Measurements from ENCODE around the gene TMEM234. TPM values are rescaled to one million over a fixed set of nuclear protein-coding genes. Genes with fewer than 3 reads are reported as not detected.
A peak's percentile ranks its signal among the peaks of the same experiment; 100 is the strongest.

The TMEM234 gene
- total RNA-seq (2021; fragmentation: NEBNext Ultra II Directional; extraction: Animal tissue kit (Norgen Biotek cat#: 25700)): 8.9 TPM in 2 replicates
- polyA plus RNA-seq (2011; rRNA removed): 8.6 and 8.7 TPM in 2 replicates
- polyA plus RNA-seq (2011; cell fraction: cytosol; rRNA removed): 8.4 TPM
- 35.6 TPM for polyA plus RNA-seq (2011; cell fraction: nucleus; rRNA removed)
- polyA plus RNA-seq (2012, experiment 1 of 2): 9.2 to 11.2 TPM (median 10.1 TPM) in 4 replicates
- polyA plus RNA-seq (2012, experiment 2 of 2): 11.5 TPM
- 7.5 TPM for polyA plus RNA-seq (2013, experiment 1 of 2)
- 7.6 TPM for polyA plus RNA-seq (2013, experiment 2 of 2)
- 22.9 and 24.8 TPM in 2 replicates for polyA minus RNA-seq (2011; rRNA and poly(A)+ RNA removed)
- polyA minus RNA-seq (2011; cell fraction: cytosol; rRNA and poly(A)+ RNA removed): 7.0 TPM
- polyA minus RNA-seq (2011; cell fraction: nucleus; rRNA and poly(A)+ RNA removed): 28.7 TPM
- long read RNA-seq, experiment 1, partial matches to known transcripts: 0 of 4 reads
- long read RNA-seq, experiment 1, other reads (novel, unspliced or antisense): 3 of 4 reads
- long read RNA-seq, experiment 2, partial matches to known transcripts: 5 of 8 reads
- long read RNA-seq, experiment 2, other reads (novel, unspliced or antisense): 2 of 8 reads

DNA sequence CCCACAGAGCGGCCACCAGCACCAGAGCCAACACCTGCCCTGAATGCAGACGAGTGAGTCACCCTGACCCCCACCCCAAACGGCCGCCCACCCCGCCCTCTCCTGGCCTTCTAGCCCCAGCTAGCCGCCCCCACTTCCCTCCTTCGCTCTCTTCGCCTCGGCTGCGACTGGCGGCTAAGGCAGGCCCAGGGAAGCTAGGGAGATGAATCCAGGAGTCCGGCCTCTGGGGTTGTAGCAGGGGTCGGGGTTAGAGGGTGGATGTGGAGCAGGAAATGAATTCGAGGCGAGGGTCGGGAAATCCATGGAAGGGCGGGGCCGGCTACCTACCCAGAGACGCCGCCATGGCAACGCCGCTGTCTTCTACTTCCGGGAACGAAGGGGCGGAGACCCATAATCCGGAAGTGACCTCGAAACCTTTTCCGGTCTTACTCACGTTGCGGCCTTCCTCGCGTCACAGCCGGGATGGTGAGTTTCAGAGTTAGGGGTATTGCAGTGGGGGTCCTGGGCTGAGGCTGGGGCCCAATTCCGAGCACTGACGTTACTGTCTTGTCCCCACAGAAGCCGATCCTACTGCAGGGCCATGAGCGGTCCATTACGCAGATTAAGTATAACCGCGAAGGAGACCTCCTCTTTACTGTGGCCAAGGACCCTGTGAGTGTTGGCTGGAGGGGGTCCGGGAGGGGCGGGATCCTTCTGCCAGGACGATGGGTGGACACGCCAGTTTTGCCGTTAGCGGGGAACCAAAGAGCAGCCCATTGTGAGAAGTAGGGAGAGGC, at the start of gene TMEM234, which contains the start of gene EIF3I:
Gene TMEM234, minus strand, starts transcription at position 374 of the 776 bp plus-strand sequence. Its CDS starts 31 bp downstream, at position 343.
Gene EIF3I, plus strand, starts transcription at position 428 of the 776 bp plus-strand sequence. Its CDS starts 35 bp downstream, at position 463.
- Histone ChIP-seq H3K56ac (replicated peaks; ENCODE audit: insufficient read length, low read depth, low read length) (peak within 1 kb of the TSS; percentile 79), H4K20me1 (replicated peaks in 1 of 2; ENCODE audit: control insufficient read depth in 1 of 2, insufficient read depth in 2 of 2, low read length in 2 of 2) (peaks cover 0 to 6% of the 10 kb centered on the region in 2 experiments), H2AK5ac (ENCODE audit: low read depth, low read length) (no peak within 1 kb of the TSS), H3K36me3 (ENCODE audit: control insufficient read depth in 2 of 4, insufficient read depth in 4 of 4, low read length in 3 of 4) (peaks cover 4 to 25% (median 14%) of the 10 kb centered on the region in 4 experiments; a peak in 7 of 8 replicates), H2BK12ac (ENCODE audit: low read depth, low read length) (no peak within 1 kb of the TSS), H4K91ac (replicated peaks; ENCODE audit: insufficient read length, low read length) (peak within 1 kb of the TSS; percentile 58), H3K27me3 (replicated peaks in 1 of 4; ENCODE audit: control insufficient read depth in 3 of 4, extremely low read depth in 1 of 4, insufficient read depth in 3 of 4, low read length in 3 of 4) (no peaks in the 10 kb centered on the region), H3K18ac (ENCODE audit: extremely low read depth, low read length) (peak within 1 kb of the TSS; percentile 88), H4K5ac (ENCODE audit: insufficient read length, low read depth, low read length) (peak within 1 kb of the TSS; percentile 81), H3K79me2 (ENCODE audit: control insufficient read depth in 1 of 2, insufficient read depth in 2 of 2, low read length in 2 of 2) (peaks cover 0 to 24% of the 10 kb centered on the region in 2 experiments; a peak in 3 of 4 replicates), H3K9ac (replicated peaks in 1 of 4; ENCODE audit: extremely low read depth in 1 of 4, low read depth in 3 of 4, low read length in 3 of 4) (peak within 1 kb of the TSS; percentile 63 to 83 (median 75)), H2AFZ (ENCODE audit: low read length) (peak within 1 kb of the TSS; percentile 8; the same call in 1 of the 2 replicates), H3K4me2 (ENCODE audit: insufficient read depth in 1 of 2, low read depth in 2 of 2, low read length in 2 of 2) (peak within 1 kb of the TSS; percentile 65 to 84), H3K9me3 (ENCODE audit: insufficient read depth in 2 of 2, low read depth in 1 of 2, low read length in 1 of 2) (no peaks in the 10 kb centered on the region), H3K4me3 (ENCODE audit: extremely low read depth in 1 of 4, insufficient read depth in 2 of 4, low read depth in 3 of 4, low read length in 4 of 4) (peak within 1 kb of the TSS; percentile 66 to 97 (median 88)), H3K14ac (ENCODE audit: insufficient read length) (no peak within 1 kb of the TSS), H4K8ac (ENCODE audit: extremely low read depth, insufficient read depth, low read length) (peak within 1 kb of the TSS; percentile 91; the same call in 1 of the 2 replicates), H2BK20ac (ENCODE audit: low read length) (no peak within 1 kb of the TSS), H3K79me1 (ENCODE audit: low read depth, low read length) (peaks cover 2% of the 10 kb centered on the region; the same call in 1 of the 2 replicates), H2BK5ac (ENCODE audit: low read depth, low read length) (peak within 1 kb of the TSS; percentile 68; the same call in 1 of the 2 replicates), H2BK120ac (replicated peaks; ENCODE audit: low read depth, low read length) (no peak within 1 kb of the TSS), H3K23me2 (ENCODE audit: low read depth, low read length) (peaks cover 8% of the 10 kb centered on the region; the same call in 1 of the 2 replicates), H2BK15ac (ENCODE audit: low read length) (no peak within 1 kb of the TSS), H3K4ac (replicated peaks; ENCODE audit: insufficient read length, low read depth, low read length) (peak within 1 kb of the TSS; percentile 16), H3K27ac (ENCODE audit: low read depth, low read length) (peak within 1 kb of the TSS; percentile 83), H3K4me1 (replicated peaks in 1 of 4; ENCODE audit: control insufficient read depth in 3 of 4, insufficient read depth in 4 of 4, low read length in 3 of 4) (peaks cover 0 to 7% (median 2%) of the 10 kb centered on the region in 4 experiments; a peak in 3 of 7 replicates), H3K23ac (ENCODE audit: insufficient read length) (no peak within 1 kb of the TSS)
- WGBS, 2 experiments (ENCODE audit: extremely low coverage in 1 of 2, insufficient coverage in 1 of 2, insufficient read length in 1 of 2, insufficient replicate concordance in 2 of 2, low coverage in 1 of 2, low lambda C conversion rate in 2 of 2, missing lambda C conversion rate in 1 of 2): 1% methylated on average over 22 of the region's 46 CpGs; no CpG with 5 or more reads in 1 of the 2 experiments
- POLR2A ChIA-PET (ENCODE audit: partially characterized antibody): interaction anchor here (0.6 to 8.0 kb wide), 12 partner anchors 10 to 115 kb away, joined by 3 to 52 read pairs (median 5); partner anchors contain the start of genes DCDC2B and IQCC
- CTCF ChIA-PET (ENCODE audit: partially characterized antibody): interaction anchor here (1.6 to 1.9 kb wide), 2 partner anchors 18 to 38 kb away, joined by 3 to 18 read pairs; no protein-coding TSS in a partner anchor
- FAIRE-seq: peak; percentile 66
- DNase-seq (ENCODE audit: low read depth in 1 of 2, low spot score in 2 of 2): peak in 1 of 2 experiments; percentile 92
- TF ChIP-seq FOSL1 (IDR thresholded peaks at IDR 0.05; ENCODE audit: insufficient read depth, low read depth, low read length) (no peak), SIRT6 (IDR thresholded peaks at IDR 0.05; ENCODE audit: low read length) (no peak), CEBPB (IDR thresholded peaks at IDR 0.05; ENCODE audit: low read depth, low read length) (no peak), NRF1 (IDR thresholded peaks at IDR 0.05; ENCODE audit: low read depth, low read length) (no peak), CBX8 (IDR thresholded peaks at IDR 0.05; ENCODE audit: borderline replicate concordance, low read depth, low read length) (no peak), SP4 (IDR thresholded peaks at IDR 0.05; ENCODE audit: low read length) (0 out of 2 replicates have a peak, but pooled peaks have one; percentile 76), RFX5 (IDR thresholded peaks at IDR 0.05; ENCODE audit: borderline replicate concordance, low read depth, low read length) (no peak)
- TF ChIP-seq, protein P1, sequence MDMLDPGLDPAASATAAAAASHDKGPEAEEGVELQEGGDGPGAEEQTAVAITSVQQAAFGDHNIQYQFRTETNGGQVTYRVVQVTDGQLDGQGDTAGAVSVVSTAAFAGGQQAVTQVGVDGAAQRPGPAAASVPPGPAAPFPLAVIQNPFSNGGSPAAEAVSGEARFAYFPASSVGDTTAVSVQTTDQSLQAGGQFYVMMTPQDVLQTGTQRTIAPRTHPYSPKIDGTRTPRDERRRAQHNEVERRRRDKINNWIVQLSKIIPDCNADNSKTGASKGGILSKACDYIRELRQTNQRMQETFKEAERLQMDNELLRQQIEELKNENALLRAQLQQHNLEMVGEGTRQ (IDR thresholded peaks at IDR 0.05; ENCODE audit: low read length): no peak

All from H1 (cell line).